Germinal center (tissue), 1 donor: ENCODE measurements around the gene TM2D1.

Experiments
- DNase-seq: peaks from one replicate; pipeline ENCODE4 v3.0.0; 2012; ENCODE audit warnings: mixed read lengths, low spot score

The TM2D1 gene

GRCh38 chr1:61644303-61644702 is 80.6 kb downstream of the TM2D1 start:
- DNase-seq, result no peak

- DNase-seq, result no peak
These were observed 82.3 kb downstream of the TM2D1 start for GRCh38 chr1:61642475-61643232.

- DNase-seq, result peak; percentile 68
These were observed 83.2 kb downstream of the TM2D1 start for GRCh38 chr1:61641578-61642336.

GRCh38 chr1:61640531-61641530 is 84.1 kb downstream of the TM2D1 start:
- DNase-seq, result no peak

GRCh38 chr1:61639608-61640336 is 85.2 kb downstream of the TM2D1 start:
- DNase-seq, result no peak

GRCh38 chr1:61638911-61639605 is 85.9 kb downstream of the TM2D1 start:
- DNase-seq, result no peak

- DNase-seq, result no peak
These were observed 86.6 kb downstream of the TM2D1 start for GRCh38 chr1:61638296-61638695.

GRCh38 chr1:61637470-61637869 is 87.5 kb downstream of the TM2D1 start:
- no peak for DNase-seq

GRCh38 chr1:61636814-61637213 is 88.1 kb downstream of the TM2D1 start:
- no peak for DNase-seq

GRCh38 chr1:61636376-61636775 is 88.6 kb downstream of the TM2D1 start:
- DNase-seq, result no peak

- DNase-seq, result no peak
These were observed 89.4 kb downstream of the TM2D1 start for GRCh38 chr1:61635557-61635956.

GRCh38 chr1:61631436-61631835 is 93.5 kb downstream of the TM2D1 start:
- DNase-seq, result no peak
